Panc1 (cell line): Measurements from ENCODE around the gene LSG1. TPM values are rescaled to one million over a fixed set of nuclear protein-coding genes. Genes with fewer than 3 reads are reported as not detected.
A peak's percentile ranks its signal among the peaks of the same experiment; 100 is the strongest.

Experiments used
- ATAC-seq: fragments of 200-7000 bp; cut with Tn5 transposase; 2 replicates; pipeline ENCODE4 v1.9.1; 2020; ENCODE audit warnings: mild to moderate bottlenecking, moderate library complexity
- BruUV-seq: library from RNA; stranded (reverse); fragments of 400-500 nt; replicated peaks from 2 replicates; lab custom pipeline; 2021; lab: Mats Ljungman, UMichigan
- CTCF ChIA-PET: fragments of 300-600 bp; sonication (Branson Sonifier 250); formaldehyde crosslinking; loops from one replicate; lab custom pipeline; 2022; ENCODE audit warnings: antibody characterized with exemption; lab: Charles Lee
- POLR2A ChIA-PET: fragments of 300-600 bp; sonication (Branson Sonifier 250); formaldehyde crosslinking; loops from one replicate; lab custom pipeline; 2022; ENCODE audit warnings: antibody characterized with exemption; lab: Charles Lee
- DNase-seq: peaks from one replicate; pipeline ENCODE4 v3.0.0-alpha.2; 2010; ENCODE audit warnings: low read depth, low spot score
- H3K27ac ChIP-seq: 2 replicates; pipeline ENCODE4 v1.5.1; 2011; ENCODE audit warnings: mild to moderate bottlenecking, low read length, inconsistent platforms
- H3K27me3 ChIP-seq: fragments of 200-500 bp; sonication (Bioruptor generic); 2 replicates; pipeline ENCODE4 v1.6.0; 2014; ENCODE audit warnings: low read length, inconsistent platforms; ENCODE audit not compliant: control insufficient read depth, insufficient read depth
- H3K36me3 ChIP-seq: fragments of 200-500 bp; sonication (Bioruptor generic); 2 replicates; pipeline ENCODE4 v1.5.1; 2014; ENCODE audit warnings: inconsistent platforms, mild to moderate bottlenecking, low read length, moderate library complexity; ENCODE audit not compliant: control insufficient read depth, insufficient read depth
- H3K4me1 ChIP-seq: 2 replicates; pipeline ENCODE4 v1.5.1; 2011; ENCODE audit warnings: inconsistent platforms, mild to moderate bottlenecking, low read length, moderate library complexity; ENCODE audit not compliant: control insufficient read depth, insufficient read depth
- H3K4me3 ChIP-seq, 2 experiments: 2 replicates each; pipeline ENCODE4 v1.5.1; 2011 to 2012; ENCODE audit warnings: low read depth in 2 of 2, low read length in 2 of 2, mild to moderate bottlenecking in 2 of 2, inconsistent platforms in 1 of 2, moderate library complexity in 1 of 2
- H3K9me3 ChIP-seq: fragments of 200-500 bp; sonication (Bioruptor generic); 2 replicates; pipeline ENCODE4 v1.5.1; 2014; ENCODE audit warnings: low read depth, mild to moderate bottlenecking, inconsistent platforms, low read length, moderate library complexity; ENCODE audit not compliant: control insufficient read depth, insufficient read depth
- POLR2AphosphoS5 ChIP-seq: IDR thresholded peaks from 2 replicates; pipeline ENCODE4 v1.6.1; 2012; ENCODE audit warnings: mild to moderate bottlenecking, low read depth, low read length, moderate library complexity
- SIN3A ChIP-seq: IDR thresholded peaks from 2 replicates; pipeline ENCODE4 v1.6.1; 2012; ENCODE audit warnings: low read depth, mild to moderate bottlenecking, low read length, moderate library complexity, borderline replicate concordance; ENCODE audit not compliant: insufficient read depth
- TCF7L2 ChIP-seq: IDR thresholded peaks from 2 replicates; pipeline ENCODE4 v1.6.1; 2011; ENCODE audit warnings: mild to moderate bottlenecking, low read depth, low read length, inconsistent platforms
- in situ Hi-C: cut with HindIII; loops from 2 replicates; pipeline ENCODE4 v1.10.0; 2016; ENCODE audit warnings: low sequenced_read_pairs, low pct_unique_long_range_greater_than_20kb
- intact Hi-C: fragments of 100-400 bp; cut with micrococcal nuclease; formaldehyde crosslinking; loops from one replicate; pipeline ENCODE4 v1.10.0; 2022; ENCODE audit not compliant: unreplicated experiment
- total RNA-seq: library from RNA; stranded (reverse); gene quantifications from one replicate; pipeline ENCODE4 v1.2.1, GENCODE V29; 2021; ENCODE audit not compliant: unreplicated experiment
- TF ChIP-seq, protein P1 (sequence below), 2 experiments: IDR thresholded peaks; 2 replicates each; pipeline ENCODE4 v1.6.1; 2011 to 2012; ENCODE audit warnings: low read depth in 2 of 2, control low read depth in 1 of 2, low read length in 1 of 2, mild to moderate bottlenecking in 1 of 2, moderate library complexity in 1 of 2; ENCODE audit not compliant: insufficient read depth in 1 of 2
- TF ChIP-seq, protein P2 (sequence below): fragments of 450-650 bp; IDR thresholded peaks from 2 replicates; pipeline ENCODE4 v1.5.1; 2017; ENCODE audit warnings: mild to moderate bottlenecking

Gene LSG1
- total RNA-seq, 1 experiment from 2014 or later, result 72.9 TPM

DNA sequence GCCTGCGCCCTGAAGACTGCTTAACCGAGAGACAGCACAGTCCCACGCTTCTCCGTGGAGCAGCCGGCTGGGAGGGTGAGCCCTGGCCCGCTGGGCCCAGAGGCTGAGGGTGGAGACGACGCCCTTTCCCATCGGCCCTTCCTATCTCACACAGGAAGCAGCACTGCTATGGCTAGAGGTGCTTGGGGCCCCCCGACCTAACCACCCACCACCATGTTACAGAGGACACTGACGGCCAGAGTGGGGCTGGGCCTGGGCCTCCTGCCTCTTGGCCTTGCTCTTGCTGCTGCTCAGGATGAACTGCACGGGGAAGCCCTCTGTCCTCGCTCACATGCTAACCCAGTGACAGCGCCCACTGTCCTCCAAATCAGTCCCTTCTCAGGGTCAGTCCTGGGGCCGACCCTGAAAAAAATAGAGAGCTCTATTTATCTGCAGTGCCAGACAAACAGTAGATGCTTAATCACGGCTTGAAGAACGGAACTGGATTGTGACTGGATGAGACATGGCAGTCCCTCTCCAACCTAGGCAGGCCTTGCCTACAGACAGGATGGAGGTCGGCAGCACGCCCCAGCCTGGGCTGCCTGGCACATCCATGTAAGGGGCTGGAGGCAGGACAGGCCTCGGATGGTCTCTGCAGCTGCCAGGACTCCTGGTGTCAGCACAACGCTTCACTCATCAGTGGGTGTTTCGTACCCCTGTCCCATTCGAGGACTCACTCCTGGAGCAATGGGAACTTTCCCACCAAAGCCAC lies 53.0 kb downstream of the LSG1 start:
- no peak overlapping the region for H3K27ac ChIP-seq
- intact Hi-C loops, result no loop called here
- no peak for DNase-seq
- BruUV-seq, result no TSS peak
- no peak overlapping the region for H3K4me3 ChIP-seq
- peak; percentile 15; the same call in 1 of the 2 replicates for ATAC-seq
- H3K9me3 ChIP-seq, result no peaks in the 10 kb centered on the region
- ChIA-PET CTCF (no interaction called here), POLR2A (no interaction called here)
- no peaks in the 10 kb centered on the region for H3K36me3 ChIP-seq
- peaks cover 7% of the 10 kb centered on the region for H3K4me1 ChIP-seq
- H3K27me3 ChIP-seq, result no peaks in the 10 kb centered on the region
- TF ChIP-seq POLR2AphosphoS5 (no peak), SIN3A (no peak)
- TF ChIP-seq, protein P1, sequence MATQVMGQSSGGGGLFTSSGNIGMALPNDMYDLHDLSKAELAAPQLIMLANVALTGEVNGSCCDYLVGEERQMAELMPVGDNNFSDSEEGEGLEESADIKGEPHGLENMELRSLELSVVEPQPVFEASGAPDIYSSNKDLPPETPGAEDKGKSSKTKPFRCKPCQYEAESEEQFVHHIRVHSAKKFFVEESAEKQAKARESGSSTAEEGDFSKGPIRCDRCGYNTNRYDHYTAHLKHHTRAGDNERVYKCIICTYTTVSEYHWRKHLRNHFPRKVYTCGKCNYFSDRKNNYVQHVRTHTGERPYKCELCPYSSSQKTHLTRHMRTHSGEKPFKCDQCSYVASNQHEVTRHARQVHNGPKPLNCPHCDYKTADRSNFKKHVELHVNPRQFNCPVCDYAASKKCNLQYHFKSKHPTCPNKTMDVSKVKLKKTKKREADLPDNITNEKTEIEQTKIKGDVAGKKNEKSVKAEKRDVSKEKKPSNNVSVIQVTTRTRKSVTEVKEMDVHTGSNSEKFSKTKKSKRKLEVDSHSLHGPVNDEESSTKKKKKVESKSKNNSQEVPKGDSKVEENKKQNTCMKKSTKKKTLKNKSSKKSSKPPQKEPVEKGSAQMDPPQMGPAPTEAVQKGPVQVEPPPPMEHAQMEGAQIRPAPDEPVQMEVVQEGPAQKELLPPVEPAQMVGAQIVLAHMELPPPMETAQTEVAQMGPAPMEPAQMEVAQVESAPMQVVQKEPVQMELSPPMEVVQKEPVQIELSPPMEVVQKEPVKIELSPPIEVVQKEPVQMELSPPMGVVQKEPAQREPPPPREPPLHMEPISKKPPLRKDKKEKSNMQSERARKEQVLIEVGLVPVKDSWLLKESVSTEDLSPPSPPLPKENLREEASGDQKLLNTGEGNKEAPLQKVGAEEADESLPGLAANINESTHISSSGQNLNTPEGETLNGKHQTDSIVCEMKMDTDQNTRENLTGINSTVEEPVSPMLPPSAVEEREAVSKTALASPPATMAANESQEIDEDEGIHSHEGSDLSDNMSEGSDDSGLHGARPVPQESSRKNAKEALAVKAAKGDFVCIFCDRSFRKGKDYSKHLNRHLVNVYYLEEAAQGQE (IDR thresholded peaks at IDR 0.05; ENCODE audit: insufficient read depth in 1 of 2, low read depth in 2 of 2, low read length in 1 of 2), result no peak
- in situ Hi-C loops, result no loop called here

DNA sequence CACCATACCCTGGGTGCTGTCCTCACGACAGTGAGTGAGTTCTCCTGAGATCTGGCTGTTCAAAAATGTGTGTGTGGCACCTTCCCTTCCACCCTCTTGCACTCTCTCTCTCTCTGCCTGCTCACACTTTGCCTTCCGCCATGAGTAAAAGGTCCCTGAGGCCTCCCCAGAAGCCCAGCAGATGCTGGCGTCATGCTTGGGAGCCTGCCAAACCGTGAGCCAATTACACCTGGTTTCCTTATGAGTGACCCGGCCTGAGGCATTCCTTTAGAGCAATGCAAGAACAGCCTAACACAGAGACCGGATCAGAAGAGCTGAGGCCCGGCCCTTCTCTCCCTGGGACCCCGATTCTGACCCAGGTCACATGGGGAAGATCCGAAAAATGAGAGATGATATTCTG lies 54.2 kb downstream of the LSG1 start:
- BruUV-seq, result TSS peak; percentile 37
- Histone ChIP-seq H3K4me1 (peaks cover 7% of the 10 kb centered on the region), H3K4me3 (no peak overlapping the region), H3K27me3 (no peaks in the 10 kb centered on the region), H3K9me3 (no peaks in the 10 kb centered on the region), H3K27ac (no peak overlapping the region), H3K36me3 (no peaks in the 10 kb centered on the region)
- DNase-seq (no peak), ATAC-seq (peak; percentile 15; the same call in 1 of the 2 replicates)
- TF ChIP-seq, protein P2, sequence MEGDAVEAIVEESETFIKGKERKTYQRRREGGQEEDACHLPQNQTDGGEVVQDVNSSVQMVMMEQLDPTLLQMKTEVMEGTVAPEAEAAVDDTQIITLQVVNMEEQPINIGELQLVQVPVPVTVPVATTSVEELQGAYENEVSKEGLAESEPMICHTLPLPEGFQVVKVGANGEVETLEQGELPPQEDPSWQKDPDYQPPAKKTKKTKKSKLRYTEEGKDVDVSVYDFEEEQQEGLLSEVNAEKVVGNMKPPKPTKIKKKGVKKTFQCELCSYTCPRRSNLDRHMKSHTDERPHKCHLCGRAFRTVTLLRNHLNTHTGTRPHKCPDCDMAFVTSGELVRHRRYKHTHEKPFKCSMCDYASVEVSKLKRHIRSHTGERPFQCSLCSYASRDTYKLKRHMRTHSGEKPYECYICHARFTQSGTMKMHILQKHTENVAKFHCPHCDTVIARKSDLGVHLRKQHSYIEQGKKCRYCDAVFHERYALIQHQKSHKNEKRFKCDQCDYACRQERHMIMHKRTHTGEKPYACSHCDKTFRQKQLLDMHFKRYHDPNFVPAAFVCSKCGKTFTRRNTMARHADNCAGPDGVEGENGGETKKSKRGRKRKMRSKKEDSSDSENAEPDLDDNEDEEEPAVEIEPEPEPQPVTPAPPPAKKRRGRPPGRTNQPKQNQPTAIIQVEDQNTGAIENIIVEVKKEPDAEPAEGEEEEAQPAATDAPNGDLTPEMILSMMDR, result no peak
- TF ChIP-seq TCF7L2 (no peak), SIN3A (no peak), POLR2AphosphoS5 (no peak)
- TF ChIP-seq, protein P1 (IDR thresholded peaks at IDR 0.05; ENCODE audit: insufficient read depth in 1 of 2, low read depth in 2 of 2, low read length in 1 of 2), result no peak
- POLR2A ChIA-PET, result no interaction called here
- intact Hi-C loops, result no loop called here
- in situ Hi-C loops, result no loop called here
- CTCF ChIA-PET, result interaction anchor here (1.0 kb wide), 1 partner anchor 146 kb away, joined by 3 read pairs; no protein-coding TSS in a partner anchor
